Heart left ventricle (tissue), 16 donors: ENCODE results near the gene SEC14L3. TPM values are rescaled to one million over a fixed set of nuclear protein-coding genes. Genes with fewer than 3 reads are reported as not detected.
A peak's percentile ranks its signal among the peaks of the same experiment; 100 is the strongest.

Source experiments
- ATAC-seq, 4 donors: fragments of 200-7000 bp; cut with Tn5 transposase; one replicate each; pipeline ENCODE4 v1.9.1; 2020 to 2022; ENCODE audit warnings: moderate library complexity in 4 of 4, mild to moderate bottlenecking in 3 of 4, moderate number of reproducible peaks in 1 of 4
- DNase-seq, 5 donors: peaks; one replicate each; pipeline ENCODE4 v3.0.0-alpha.2; 2020
- H3K27ac ChIP-seq, 12 donors: fragments of 200-600 bp; sonication (generic) in 4 of 12; one replicate each; pipeline versions ENCODE4 v1.5.0 to v1.8.0; 2016 to 2022; ENCODE audit warnings: mild to moderate bottlenecking in 2 of 12
- H3K27me3 ChIP-seq, 9 donors: fragments of 200-600 bp; sonication (generic) in 2 of 9; one replicate each; pipeline versions ENCODE4 v1.5.1 to v1.8.0; 2016 to 2022; ENCODE audit warnings: mild to moderate bottlenecking in 3 of 9
- H3K36me3 ChIP-seq, 9 donors: fragments of 200-600 bp; sonication (generic) in 2 of 9; one replicate each; pipeline versions ENCODE4 v1.5.0 to v1.8.0; 2018 to 2022; ENCODE audit warnings: mild to moderate bottlenecking in 2 of 9
- H3K4me1 ChIP-seq, 12 donors: fragments of 200-600 bp; sonication (generic) in 4 of 12; one replicate each; pipeline versions ENCODE4 v1.5.0 to v1.8.0; 2016 to 2022; ENCODE audit warnings: mild to moderate bottlenecking in 3 of 12
- H3K4me3 ChIP-seq, 12 donors: fragments of 200-600 bp; sonication (generic) in 4 of 12; one replicate each; pipeline versions ENCODE4 v1.5.0 to v1.8.0; 2017 to 2022; ENCODE audit warnings: mild to moderate bottlenecking in 9 of 12, moderate library complexity in 4 of 12
- H3K9me3 ChIP-seq, 12 donors: fragments of 200-600 bp; sonication (generic) in 4 of 12; one replicate each; pipeline versions ENCODE4 v1.5.0 to v1.8.0; 2016 to 2022; ENCODE audit warnings: mild to moderate bottlenecking in 1 of 12
- POLR2A ChIP-seq, 2 donors: fragments of 450-650 bp; IDR thresholded peaks; one replicate each; pipeline ENCODE4 v1.6.1; 2017; ENCODE audit warnings: antibody characterized with exemption in 2 of 2, mild to moderate bottlenecking in 2 of 2, moderate library complexity in 2 of 2
- WGBS, 4 donors: extraction: QIAGEN DNeasy Blood & Tissue Kit in 2 of 4; methylation state at CpG; one replicate each; pipeline versions ENCODE4 v1.1.5 to v1.1.7; 2013 to 2018; 5-methylcytosine and 5-hydroxymethylcytosine counted together
- intact Hi-C, 10 donors: fragments of 100-400 bp; cut with DNase I; formaldehyde crosslinking; loops; one replicate each; pipeline versions ENCODE4 v1.11.1 to v1.14.2; 2022
- polyA plus RNA-seq, 2 donors: library from polyadenylated mRNA; stranded (reverse); fragments of 200-250 nt; gene quantifications; one replicate each; pipeline ENCODE4 v1.2.3, GENCODE V29; 2013
- total RNA-seq, 9 donors: library from RNA; depleted of rRNA in 2 of 9; stranded (reverse); fragments of >200 nt in 2 of 9; fragmentation: NEBNext Ultra II Directional in 3 of 9; extraction: Animal tissue kit (Norgen Biotek cat#: 25700) in 3 of 9; gene quantifications; one replicate each; pipeline versions ENCODE4 v1.1.0 to v1.2.4, GENCODE V29; 2016 to 2023
- TF ChIP-seq, protein P1 (sequence below), 12 donors: fragments of 200-600 bp; sonication (generic) in 4 of 12; IDR thresholded peaks; one replicate each; pipeline versions ENCODE4 v1.5.0 to v1.8.0; 2018 to 2022; ENCODE audit warnings: antibody characterized with exemption in 12 of 12, mild to moderate bottlenecking in 5 of 12
- donor health status: ischemic (EF 13 %, LVEDD 7.1; RV severe dilation, severe dysfunction).
- donor health status: healthy with polysubstance abuse.
- donor health status: DM: no; HTN: yes; CAD: no.
- donor health status: DM: no; HTN: no; CAD: no.
- donor health status: ischemic (EF 25% LVEDD 6.9; RV normal size, moderate dysfunction).
- donor health status: ischemic (EF 25% LVEDD 5.7; RV mildly dilated, moderate dysfunction).
- donor health status: healthy.
- donor health status: DM: yes; HTN: yes; CAD: no.
- donor health status: ischemic (EF 35%, LVEDD 5.7; RV mildly dilated, moderate dysfunction).
- donor health status: nonischemic (EF 11% LVEDD 7.7; RV severe dilation, severe dysfunction).
- donor health status: DM: yes; HTN: yes; CAD: no.
- donor health status: PGD.
- donor health status: ischemic (EF 29% LVEDD 5.4; RV normal size, mild dysfunction).
- donor health status: nonischemic (EF 23%, LVEDD 6.1; RV moderate dilation, normal function).

Gene SEC14L3
- total and polyA plus RNA-seq, 11 donors, result not detected

DNA sequence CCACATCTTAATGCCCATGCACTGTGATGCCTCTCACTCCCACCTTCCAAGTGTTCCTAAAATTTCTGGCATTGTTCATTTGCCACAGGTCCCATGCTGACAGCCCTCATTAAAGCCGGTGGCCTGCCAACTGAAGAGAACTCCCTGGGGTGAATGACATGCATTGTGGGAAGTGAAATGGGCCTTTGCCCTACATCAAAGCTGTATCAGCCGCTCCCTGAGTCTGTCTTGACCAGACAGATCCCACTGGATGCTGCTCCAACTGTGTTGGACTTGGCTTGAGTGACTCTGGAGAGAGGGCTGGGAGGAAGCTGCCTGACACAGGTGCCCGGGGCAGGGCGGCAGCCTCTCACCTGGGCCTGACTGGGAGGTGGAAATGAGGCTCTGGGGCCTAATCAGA, 42.4 kb upstream of the SEC14L3 start:
- no peak overlapping the region for H3K27ac ChIP-seq
- peaks cover 0 to 4% (median 0%) of the 10 kb centered on the region in 9 donors for H3K27me3 ChIP-seq
- no peaks in the 10 kb centered on the region for H3K4me1 ChIP-seq
- no peaks in the 10 kb centered on the region for H3K36me3 ChIP-seq
- DNase-seq (no peak), ATAC-seq (no peak)
- TF ChIP-seq, protein P1, sequence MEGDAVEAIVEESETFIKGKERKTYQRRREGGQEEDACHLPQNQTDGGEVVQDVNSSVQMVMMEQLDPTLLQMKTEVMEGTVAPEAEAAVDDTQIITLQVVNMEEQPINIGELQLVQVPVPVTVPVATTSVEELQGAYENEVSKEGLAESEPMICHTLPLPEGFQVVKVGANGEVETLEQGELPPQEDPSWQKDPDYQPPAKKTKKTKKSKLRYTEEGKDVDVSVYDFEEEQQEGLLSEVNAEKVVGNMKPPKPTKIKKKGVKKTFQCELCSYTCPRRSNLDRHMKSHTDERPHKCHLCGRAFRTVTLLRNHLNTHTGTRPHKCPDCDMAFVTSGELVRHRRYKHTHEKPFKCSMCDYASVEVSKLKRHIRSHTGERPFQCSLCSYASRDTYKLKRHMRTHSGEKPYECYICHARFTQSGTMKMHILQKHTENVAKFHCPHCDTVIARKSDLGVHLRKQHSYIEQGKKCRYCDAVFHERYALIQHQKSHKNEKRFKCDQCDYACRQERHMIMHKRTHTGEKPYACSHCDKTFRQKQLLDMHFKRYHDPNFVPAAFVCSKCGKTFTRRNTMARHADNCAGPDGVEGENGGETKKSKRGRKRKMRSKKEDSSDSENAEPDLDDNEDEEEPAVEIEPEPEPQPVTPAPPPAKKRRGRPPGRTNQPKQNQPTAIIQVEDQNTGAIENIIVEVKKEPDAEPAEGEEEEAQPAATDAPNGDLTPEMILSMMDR (IDR thresholded peaks at IDR 0.05), result no peak
- no peak for TF ChIP-seq POLR2A (IDR thresholded peaks at IDR 0.05)
- no peak overlapping the region for H3K4me3 ChIP-seq
- H3K9me3 ChIP-seq, result peaks cover 0 to 5% (median 0%) of the 10 kb centered on the region in 12 donors
- intact Hi-C loops, result no loop called here
- 76 to 81% (median 77%) methylated on average over 3 to 4 of the region's 4 CpGs for WGBS, 4 donors

- Histone ChIP-seq H3K4me1 (no peaks in the 10 kb centered on the region), H3K27me3 (peaks cover 0 to 5% (median 0%) of the 10 kb centered on the region in 9 donors), H3K9me3 (peaks cover 0 to 5% (median 0%) of the 10 kb centered on the region in 12 donors), H3K27ac (no peak overlapping the region), H3K36me3 (no peaks in the 10 kb centered on the region), H3K4me3 (no peak overlapping the region)
- 87 to 94% (median 93%) methylated on average over 6 of the region's 6 CpGs for WGBS, 4 donors
- ATAC-seq (no peak), DNase-seq (no peak)
- no peak for TF ChIP-seq POLR2A (IDR thresholded peaks at IDR 0.05)
- TF ChIP-seq, protein P1 (IDR thresholded peaks at IDR 0.05), result no peak
- intact Hi-C loops, result no loop called here
These were observed 41.6 kb upstream of the SEC14L3 start for GRCh38 chr22:30513462-30513861.

GRCh38 chr22:30511911-30512310, 40.1 kb upstream of the SEC14L3 start:
- Histone ChIP-seq H3K27ac (no peak overlapping the region), H3K4me3 (no peak overlapping the region), H3K36me3 (no peaks in the 10 kb centered on the region), H3K4me1 (no peaks in the 10 kb centered on the region), H3K9me3 (peaks cover 0 to 5% (median 0%) of the 10 kb centered on the region in 12 donors), H3K27me3 (peaks cover 0 to 20% (median 4%) of the 10 kb centered on the region in 9 donors)
- intact Hi-C loops, result no loop called here
- TF ChIP-seq, protein P1 (IDR thresholded peaks at IDR 0.05), result no peak
- TF ChIP-seq POLR2A (IDR thresholded peaks at IDR 0.05), result no peak
- WGBS, 4 donors, result 84 to 91% (median 85%) methylated on average over 7 of the region's 7 CpGs
- ATAC-seq (no peak), DNase-seq (no peak)

- no peaks in the 10 kb centered on the region for H3K4me1 ChIP-seq
- H3K27me3 ChIP-seq, result peaks cover 0 to 28% (median 12%) of the 10 kb centered on the region in 9 donors
- ATAC-seq, result no peak
- intact Hi-C loops, result no loop called here
- H3K36me3 ChIP-seq, result no peaks in the 10 kb centered on the region
- H3K4me3 ChIP-seq, result no peak overlapping the region
- DNase-seq, result peak in 1 of 5 donors; percentile 17
- 92 to 93% (median 93%) methylated on average over 9 of the region's 9 CpGs for WGBS, 4 donors
- no peak for TF ChIP-seq POLR2A (IDR thresholded peaks at IDR 0.05)
- TF ChIP-seq, protein P1 (IDR thresholded peaks at IDR 0.05), result no peak
- peaks cover 0 to 5% (median 0%) of the 10 kb centered on the region in 12 donors for H3K9me3 ChIP-seq
- no peak overlapping the region for H3K27ac ChIP-seq
These were observed 39.3 kb upstream of the SEC14L3 start for GRCh38 chr22:30511109-30511508.
